Thymus (tissue), 11 donors: Measurements from ENCODE around the gene PLEKHA5. TPM values are rescaled to one million over a fixed set of nuclear protein-coding genes. Genes with fewer than 3 reads are reported as not detected.

Experiments used
- DNase-seq, 9 donors: peaks; one replicate each; pipeline ENCODE4 v3.0.0-alpha.2; 2013; ENCODE audit warnings: low spot score in 9 of 9, low read depth in 6 of 9, missing footprints in 1 of 9
- H3K27ac ChIP-seq, 2 donors: one replicate each; pipeline ENCODE4 v1.5.1; 2013; ENCODE audit warnings: control low read depth in 1 of 2, low read depth in 1 of 2, low read length in 1 of 2, mild to moderate bottlenecking in 1 of 2, moderate library complexity in 1 of 2
- H3K27me3 ChIP-seq, 2 donors: one replicate each; pipeline ENCODE4 v1.5.1; 2013; ENCODE audit warnings: low read length in 1 of 2; ENCODE audit not compliant: control insufficient read depth in 2 of 2, insufficient read depth in 1 of 2
- H3K36me3 ChIP-seq, 2 donors: one replicate each; pipeline ENCODE4 v1.5.1; 2013; ENCODE audit warnings: low read length in 1 of 2, mild to moderate bottlenecking in 1 of 2, moderate library complexity in 1 of 2; ENCODE audit not compliant: control insufficient read depth in 2 of 2, insufficient read depth in 2 of 2
- H3K4me1 ChIP-seq, 2 donors: one replicate each; pipeline ENCODE4 v1.5.1; 2013; ENCODE audit warnings: low read length in 2 of 2; ENCODE audit not compliant: control insufficient read depth in 2 of 2, insufficient read depth in 2 of 2
- H3K4me3 ChIP-seq, 2 donors: one replicate each; pipeline ENCODE4 v1.5.1; 2013; ENCODE audit warnings: low read length in 2 of 2, control low read depth in 1 of 2, mild to moderate bottlenecking in 1 of 2
- H3K9me3 ChIP-seq, 2 donors: one replicate each; pipeline ENCODE4 v1.5.1; 2013; ENCODE audit warnings: low read length in 1 of 2, mild to moderate bottlenecking in 1 of 2; ENCODE audit not compliant: control insufficient read depth in 2 of 2, insufficient read depth in 1 of 2
- WGBS: extraction: QIAGEN DNeasy Blood & Tissue Kit; methylation state at CpG from one replicate; pipeline ENCODE4 v1.1.7; 2013; 5-methylcytosine and 5-hydroxymethylcytosine counted together
- polyA plus RNA-seq: library from polyadenylated mRNA; stranded (reverse); fragments of 200-250 nt; gene quantifications from one replicate; pipeline ENCODE4 v1.2.3, GENCODE V29; 2013
- total RNA-seq: library from RNA; stranded (reverse); fragments of 120-200 nt; gene quantifications from one replicate; pipeline ENCODE4 v1.2.4, GENCODE V29; 2013
- donor health status: healthy.

PLEKHA5 gene
- total and polyA plus RNA-seq, 2 donors: 12.2 to 18.0 TPM

- no peak overlapping the region for H3K27ac ChIP-seq
- H3K4me3 ChIP-seq: no peak overlapping the region
- no peaks in the 10 kb centered on the region for H3K36me3 ChIP-seq
- H3K9me3 ChIP-seq: no peaks in the 10 kb centered on the region
- H3K27me3 ChIP-seq: no peaks in the 10 kb centered on the region
- 94% methylated on average over 8 of the region's 8 CpGs for WGBS
- H3K4me1 ChIP-seq: no peaks in the 10 kb centered on the region
- DNase-seq: no peak
Measured at GRCh38 chr12:19095756-19096480, 33.6 kb upstream of the PLEKHA5 start.

- Histone ChIP-seq H3K36me3 (no peaks in the 10 kb centered on the region), H3K27me3 (no peaks in the 10 kb centered on the region), H3K27ac (no peak overlapping the region), H3K9me3 (peaks cover 0 to 1% of the 10 kb centered on the region in 2 donors), H3K4me3 (no peak overlapping the region), H3K4me1 (no peaks in the 10 kb centered on the region)
- DNase-seq: no peak
- 91% methylated on average over 3 of the region's 3 CpGs for WGBS
Measured at GRCh38 chr12:19105463-19105862, 24.1 kb upstream of the PLEKHA5 start.

- Histone ChIP-seq H3K27ac (no peak overlapping the region), H3K27me3 (no peaks in the 10 kb centered on the region), H3K9me3 (peaks cover 0 to 1% of the 10 kb centered on the region in 2 donors), H3K36me3 (no peaks in the 10 kb centered on the region), H3K4me3 (no peak overlapping the region), H3K4me1 (no peaks in the 10 kb centered on the region)
- no peak for DNase-seq
- 98% methylated on average over 24 of the region's 24 CpGs for WGBS
Measured at GRCh38 chr12:19107750-19108149, 21.8 kb upstream of the PLEKHA5 start.

DNA sequence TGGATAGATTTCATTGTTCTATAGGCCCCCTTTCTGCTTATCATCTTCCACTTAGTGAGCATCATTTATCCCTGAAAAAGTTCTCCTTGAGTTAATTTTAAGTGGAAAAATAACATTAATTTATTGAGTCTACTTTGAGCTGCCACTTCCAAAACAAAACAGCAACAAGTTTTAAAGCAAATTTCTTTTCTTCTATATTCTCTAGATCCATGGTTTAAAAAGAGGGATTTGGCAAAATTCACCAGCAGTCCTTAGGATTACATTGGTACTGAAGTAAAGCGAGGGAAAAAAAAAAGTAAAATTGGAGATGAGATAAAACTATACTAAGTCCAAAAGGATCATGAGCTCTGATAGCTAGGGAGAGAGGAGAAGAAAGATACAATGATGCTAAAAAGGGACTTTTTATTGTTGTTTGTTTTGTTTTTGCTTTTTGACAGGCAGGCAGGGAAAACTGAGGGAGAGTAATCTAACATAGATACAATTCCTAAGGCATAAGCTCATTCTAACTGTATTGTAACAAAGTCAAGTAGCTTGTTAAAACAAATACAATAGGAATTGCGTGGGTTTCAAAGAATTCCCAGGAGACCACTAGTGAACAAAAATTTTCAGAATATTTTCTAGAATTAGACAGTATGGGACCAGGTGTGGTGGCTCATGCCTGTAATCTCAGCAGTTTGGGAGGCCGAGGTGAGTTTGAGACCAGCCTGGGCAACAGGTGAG, 19.2 kb upstream of the PLEKHA5 start:
- H3K27ac ChIP-seq: no peak overlapping the region
- H3K9me3 ChIP-seq: peaks cover 0 to 1% of the 10 kb centered on the region in 2 donors
- no peaks in the 10 kb centered on the region for H3K4me1 ChIP-seq
- no peaks in the 10 kb centered on the region for H3K36me3 ChIP-seq
- no peak overlapping the region for H3K4me3 ChIP-seq
- WGBS: 97% methylated on average over 3 of the region's 3 CpGs
- H3K27me3 ChIP-seq: no peaks in the 10 kb centered on the region
- DNase-seq: no peak

DNA sequence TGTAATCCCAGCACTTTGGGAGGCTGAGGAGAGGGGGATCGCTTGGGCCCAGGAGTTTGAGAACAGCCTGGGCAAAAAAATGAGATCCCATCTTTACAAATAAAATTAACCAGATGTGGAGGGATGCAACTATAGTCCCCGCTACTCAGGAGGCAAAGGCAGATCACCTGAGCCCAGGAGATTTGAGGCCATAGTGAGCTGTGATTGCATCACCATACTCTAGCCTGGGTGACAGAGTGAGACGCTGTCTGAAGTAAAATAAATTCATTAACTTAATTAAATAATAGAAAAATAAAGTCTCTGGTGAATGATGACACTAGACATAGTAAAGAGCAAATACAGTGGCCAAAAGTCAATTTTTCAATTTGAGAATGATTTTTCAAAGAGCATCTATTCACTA, 16.1 kb upstream of the PLEKHA5 start:
- Histone ChIP-seq H3K27me3 (no peaks in the 10 kb centered on the region), H3K27ac (no peak overlapping the region), H3K4me3 (no peak overlapping the region), H3K36me3 (no peaks in the 10 kb centered on the region), H3K4me1 (no peaks in the 10 kb centered on the region), H3K9me3 (no peaks in the 10 kb centered on the region)
- WGBS: 97% methylated on average over 3 of the region's 3 CpGs
- DNase-seq: no peak

- Histone ChIP-seq H3K27ac (no peak overlapping the region), H3K4me1 (no peaks in the 10 kb centered on the region), H3K36me3 (no peaks in the 10 kb centered on the region), H3K27me3 (no peaks in the 10 kb centered on the region), H3K4me3 (no peak overlapping the region), H3K9me3 (no peaks in the 10 kb centered on the region)
- no peak for DNase-seq
- WGBS: 95% methylated on average over 1 of the region's 1 CpG
Measured at GRCh38 chr12:19115285-19115684, 14.2 kb upstream of the PLEKHA5 start.

- Histone ChIP-seq H3K4me1 (no peaks in the 10 kb centered on the region), H3K9me3 (no peaks in the 10 kb centered on the region), H3K27me3 (no peaks in the 10 kb centered on the region), H3K36me3 (no peaks in the 10 kb centered on the region), H3K4me3 (no peak overlapping the region), H3K27ac (no peak overlapping the region)
- WGBS: 96% methylated on average over 3 of the region's 3 CpGs
- DNase-seq: no peak
Measured at GRCh38 chr12:19119440-19119839, 10.1 kb upstream of the PLEKHA5 start.

GRCh38 chr12:19120795-19121194, 8.7 kb upstream of the PLEKHA5 start:
- Histone ChIP-seq H3K4me1 (no peaks in the 10 kb centered on the region), H3K27ac (no peak overlapping the region), H3K9me3 (no peaks in the 10 kb centered on the region), H3K4me3 (no peak overlapping the region), H3K36me3 (no peaks in the 10 kb centered on the region), H3K27me3 (no peaks in the 10 kb centered on the region)
- DNase-seq: no peak
- 66% methylated on average over 3 of the region's 3 CpGs for WGBS

- no peaks in the 10 kb centered on the region for H3K36me3 ChIP-seq
- H3K27me3 ChIP-seq: no peaks in the 10 kb centered on the region
- H3K4me3 ChIP-seq: no peak overlapping the region
- H3K9me3 ChIP-seq: no peaks in the 10 kb centered on the region
- 89% methylated on average over 1 of the region's 1 CpG for WGBS
- H3K4me1 ChIP-seq: no peaks in the 10 kb centered on the region
- DNase-seq: no peak
- no peak overlapping the region for H3K27ac ChIP-seq
Measured at GRCh38 chr12:19121449-19122018, 8.0 kb upstream of the PLEKHA5 start.
